GM18517 (cell line): ENCODE data around the gene MAML2.
A peak's percentile ranks its signal among the peaks of the same experiment; 100 is the strongest.
"Not testable (repeated sequence)": the region's sequence is repeated elsewhere in the genome, so short reads cannot be mapped to it uniquely, and the experiment has no call there.

Experiments
- ATAC-seq: cut with Tn5 transposase; IDR thresholded peaks from one replicate; pipeline ENCODE4 v1.9.1; 2021; ENCODE audit warnings: mild to moderate bottlenecking, moderate library complexity; ENCODE audit not compliant: unreplicated experiment

MAML2 gene

GRCh38 chr11:96294289-96294688 lies 48.7 kb downstream of the MAML2 start:
- ATAC-seq = no peak

- ATAC-seq = peak; percentile 96
Measured at GRCh38 chr11:96293598-96294021, 49.4 kb downstream of the MAML2 start.

- no peak for ATAC-seq
Measured at GRCh38 chr11:96293109-96293508, 49.9 kb downstream of the MAML2 start.

- ATAC-seq = no peak
Measured at GRCh38 chr11:96292291-96293010, 50.5 kb downstream of the MAML2 start.

DNA sequence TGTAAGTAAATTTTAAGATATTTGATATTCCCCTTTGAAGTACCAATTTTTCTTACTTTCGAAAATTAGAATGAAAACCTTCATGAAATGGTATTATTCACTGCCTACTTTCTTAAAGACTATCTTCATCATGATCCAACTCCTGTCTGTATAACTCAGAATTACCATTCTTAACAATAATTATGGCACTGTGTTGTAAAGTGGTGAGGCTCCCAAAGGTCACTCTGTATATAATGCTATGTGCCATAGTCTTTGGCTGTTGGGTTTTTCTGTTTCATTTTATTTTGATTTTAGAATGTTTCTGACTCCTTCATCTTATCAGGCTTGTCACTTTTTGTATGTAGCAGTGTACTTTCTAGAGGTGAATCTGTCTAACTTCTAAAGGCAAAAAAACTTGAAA lies 52.4 kb downstream of the MAML2 start:
- no peak for ATAC-seq

- no peak for ATAC-seq
Measured at GRCh38 chr11:96290031-96290430, 53.0 kb downstream of the MAML2 start.

GRCh38 chr11:96288915-96289314 lies 54.1 kb downstream of the MAML2 start:
- no peak for ATAC-seq

DNA sequence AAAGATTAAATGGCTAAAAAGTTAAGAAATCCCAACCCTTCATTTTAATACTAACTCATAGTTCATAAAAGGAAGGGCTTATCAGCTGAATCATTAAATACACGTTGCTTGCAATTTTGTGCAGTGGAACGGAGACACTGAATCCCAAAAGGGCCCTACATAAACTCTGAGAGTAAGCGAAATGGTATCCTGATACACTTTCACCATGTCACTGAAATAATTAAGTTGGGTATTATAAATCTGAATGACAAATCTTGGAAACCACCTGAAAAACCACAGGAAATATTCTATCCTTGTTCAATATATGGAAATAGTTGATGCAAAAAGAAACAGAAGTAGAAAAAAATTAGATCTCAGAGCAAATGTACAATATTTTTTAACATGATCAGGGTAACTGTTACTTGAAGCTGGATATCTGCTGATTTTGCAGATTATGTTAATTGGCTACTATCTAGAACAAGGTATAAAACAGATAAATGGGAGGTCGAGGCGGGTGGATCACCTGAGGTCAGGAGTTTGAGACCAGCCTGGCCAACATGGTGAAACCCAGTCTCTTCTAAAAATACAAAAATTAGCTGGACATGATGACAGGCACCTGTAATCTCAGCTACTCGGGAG lies 55.1 kb downstream of the MAML2 start:
- no peak for ATAC-seq

GRCh38 chr11:96285985-96286384 lies 57.0 kb downstream of the MAML2 start:
- not testable (repeated sequence) for ATAC-seq

DNA sequence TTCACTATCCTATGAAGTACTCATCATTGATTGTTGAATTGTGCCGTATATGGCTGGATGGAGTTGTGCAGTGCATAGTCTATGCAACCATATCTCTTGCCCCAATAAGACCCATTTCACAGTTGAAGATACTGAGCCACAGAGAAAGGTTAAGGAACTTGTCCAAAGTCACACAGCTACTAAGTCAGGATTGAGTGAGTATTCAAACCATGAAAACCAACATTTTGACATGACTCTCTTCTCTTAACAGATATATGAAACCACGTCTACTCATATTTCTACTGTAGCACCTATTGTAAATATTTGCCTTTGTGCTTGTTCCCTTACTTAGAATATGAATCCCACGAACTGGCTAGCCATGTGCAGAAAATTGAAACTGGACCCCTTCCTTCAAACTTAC lies 58.1 kb downstream of the MAML2 start:
- ATAC-seq = no peak

GRCh38 chr11:96284401-96284800 lies 58.6 kb downstream of the MAML2 start:
- ATAC-seq = no peak

- no peak for ATAC-seq
Measured at GRCh38 chr11:96282625-96283220, 60.3 kb downstream of the MAML2 start.

- no peak for ATAC-seq
Measured at GRCh38 chr11:96280444-96280843, 62.6 kb downstream of the MAML2 start.

DNA sequence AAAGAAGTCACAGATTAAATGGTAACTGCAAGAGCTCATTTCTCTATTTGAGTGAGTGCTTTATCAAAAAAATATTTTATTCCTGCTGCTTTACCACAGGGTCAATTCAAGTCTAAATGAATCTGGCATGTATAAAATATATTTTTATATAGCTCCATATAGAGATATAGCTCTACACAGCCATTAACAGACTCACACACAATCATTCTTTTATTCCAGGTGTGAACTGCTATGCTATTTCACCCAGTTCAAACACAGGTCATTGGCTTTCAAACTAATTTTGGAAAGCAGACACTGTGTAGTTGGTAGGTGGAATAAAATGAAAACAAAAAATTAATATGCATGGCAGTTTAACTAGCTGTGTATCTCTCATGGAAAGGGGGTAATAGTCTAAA lies 63.1 kb downstream of the MAML2 start:
- ATAC-seq = no peak

GRCh38 chr11:96279018-96279895 lies 63.7 kb downstream of the MAML2 start:
- no peak for ATAC-seq

- no peak for ATAC-seq
Measured at GRCh38 chr11:96278039-96278897, 64.7 kb downstream of the MAML2 start.

DNA sequence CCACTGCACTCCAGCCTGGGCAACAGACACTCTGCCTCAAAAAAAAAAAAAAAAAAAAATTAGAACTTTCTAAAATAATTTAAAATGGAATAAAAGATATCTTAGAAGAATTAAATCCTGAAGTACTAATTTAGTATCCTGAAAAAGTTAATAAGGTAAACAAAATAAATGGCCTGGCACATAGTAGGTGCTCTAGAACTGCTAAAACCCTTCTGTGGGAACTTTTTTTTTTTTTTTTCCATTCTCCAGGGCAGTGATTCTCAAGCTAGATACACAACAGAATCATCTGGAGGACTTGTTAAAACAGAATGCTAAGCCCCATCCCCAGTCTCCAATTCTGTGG lies 65.3 kb downstream of the MAML2 start:
- ATAC-seq = no peak

DNA sequence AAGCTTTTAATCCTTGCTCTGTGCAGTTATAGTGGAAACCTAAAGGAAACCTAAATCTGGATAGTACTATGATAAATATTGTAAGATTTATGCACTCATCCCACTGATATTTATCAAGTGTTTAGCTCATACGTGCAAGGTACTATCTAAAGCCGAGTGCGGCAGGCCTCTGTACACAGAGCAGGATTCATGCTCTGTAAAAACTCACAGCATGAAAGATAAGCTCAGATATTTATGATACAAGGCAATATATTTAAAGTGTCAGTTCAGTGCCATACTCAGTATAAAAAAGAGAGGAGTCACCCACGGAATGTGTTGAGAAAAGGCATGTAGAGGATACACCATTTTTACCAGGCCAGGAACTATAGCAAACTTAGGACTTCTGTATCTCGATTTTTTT lies 66.2 kb downstream of the MAML2 start:
- ATAC-seq = no peak

- no peak for ATAC-seq
Measured at GRCh38 chr11:96275801-96276594, 67.0 kb downstream of the MAML2 start.

DNA sequence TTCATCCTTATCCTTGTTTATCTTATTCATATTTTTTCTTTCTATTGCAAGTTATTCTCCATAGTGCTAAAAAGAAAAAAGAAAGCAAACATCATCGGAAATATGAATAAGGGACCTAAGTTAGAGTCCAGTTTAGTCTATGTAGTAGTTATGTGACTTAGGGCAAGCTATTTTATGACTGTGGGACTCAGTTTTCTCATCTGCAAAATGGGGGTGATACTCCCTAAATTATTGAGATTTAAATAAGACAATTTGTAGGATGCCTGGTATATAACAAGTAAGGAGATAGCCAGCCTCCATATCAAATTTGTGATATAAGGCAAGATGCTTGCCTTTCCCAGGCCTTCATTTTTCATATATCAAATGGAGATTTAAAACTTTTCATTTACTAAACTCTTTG lies 69.5 kb downstream of the MAML2 start:
- ATAC-seq = no peak
